Kidney (tissue), 14 donors: ENCODE measurements around the gene BTBD2. TPM values are rescaled to one million over a fixed set of nuclear protein-coding genes. Genes with fewer than 3 reads are reported as not detected.

Experiments used
- DNase-seq, 5 donors: peaks; one replicate each; pipeline ENCODE4 v3.0.0-alpha.2; 2013 to 2020
- FAIRE-seq: peaks from 2 replicates; lab custom pipeline; 2012; peaks lifted over from hg19 to GRCh38; lab: Jason Lieb, UNC
- H3K27ac ChIP-seq, 2 donors: one replicate each; pipeline ENCODE4 v1.7.0; 2013; ENCODE audit warnings: low read depth in 2 of 2, low read length in 2 of 2, inconsistent platforms in 1 of 2
- H3K27me3 ChIP-seq: one replicate; pipeline ENCODE4 v1.7.1; 2013; ENCODE audit warnings: low read length, inconsistent platforms; ENCODE audit not compliant: control insufficient read depth, insufficient read depth
- H3K36me3 ChIP-seq, 3 donors: one replicate each; pipeline versions ENCODE4 v1.7.0 to v1.7.1; 2013; ENCODE audit warnings: low read length in 3 of 3, control low read depth in 1 of 3, inconsistent platforms in 1 of 3; ENCODE audit not compliant: insufficient read depth in 3 of 3, control insufficient read depth in 2 of 3
- H3K4me1 ChIP-seq, 3 donors: one replicate each; pipeline versions ENCODE4 v1.7.0 to v1.7.1; 2013; ENCODE audit warnings: low read length in 3 of 3, inconsistent platforms in 1 of 3, low read depth in 1 of 3; ENCODE audit not compliant: control insufficient read depth in 2 of 3, insufficient read depth in 2 of 3
- H3K4me3 ChIP-seq, 3 donors: one replicate each; pipeline versions ENCODE4 v1.7.0 to v1.8.1; 2013; ENCODE audit warnings: low read length in 3 of 3, control low read depth in 1 of 3, inconsistent platforms in 1 of 3
- H3K9ac ChIP-seq, 3 donors: one replicate each; pipeline versions ENCODE4 v1.7.0 to v1.7.1; 2013; ENCODE audit warnings: low read length in 3 of 3, control low read depth in 1 of 3, inconsistent platforms in 1 of 3
- H3K9me3 ChIP-seq, 3 donors: one replicate each; pipeline versions ENCODE4 v1.7.0 to v1.7.1; 2013; ENCODE audit warnings: low read length in 3 of 3, control low read depth in 1 of 3, inconsistent platforms in 1 of 3; ENCODE audit not compliant: control insufficient read depth in 2 of 3, insufficient read depth in 1 of 3
- intact Hi-C: fragments of 100-400 bp; cut with DNase I; formaldehyde crosslinking; loops from one replicate; pipeline ENCODE4 v1.11.1; 2022
- polyA plus RNA-seq: library from polyadenylated mRNA; stranded (reverse); fragments of 350-450 nt; fragmentation: Illumina TruSeq; extraction: RNeasy Lipid Tissue Mini Kit (QIAGEN cat#74804); gene quantifications from one replicate; pipeline ENCODE4 v1.2.3, GENCODE V29; 2014; ENCODE audit warnings: low read depth, low replicate concordance; ENCODE audit not compliant: insufficient read depth
- total RNA-seq: library from RNA; stranded (reverse); fragmentation: NEBNext Ultra II Directional; extraction: Animal tissue kit (Norgen Biotek cat#: 25700); gene quantifications from one replicate; pipeline ENCODE4 v1.2.1, GENCODE V29; 2021
- TF ChIP-seq, protein P1 (sequence below): IDR thresholded peaks from 3 replicates; pipeline ENCODE4 v1.5.1; 2012; ENCODE audit warnings: mild to moderate bottlenecking, moderate library complexity, borderline replicate concordance; ENCODE audit not compliant: insufficient read depth; ENCODE audit errors: extremely low read depth
- donor health status: control.
- donor health status: control.
- donor health status: control.
- donor health status: control.
- donor health status: control.
- donor health status: DM: yes; HTN: yes; CAD: no.
- donor health status: Normal renal cell carcinoma (clear cell type).

Gene BTBD2
- total and polyA plus RNA-seq, 2 donors from 2014 or later: 57.0 to 70.3 TPM

- H3K27ac ChIP-seq: no peak overlapping the region
Observed at GRCh38 chr19:1957562-1958248, 57.8 kb downstream of the BTBD2 start.

GRCh38 chr19:1956868-1957492 lies 58.5 kb downstream of the BTBD2 start:
- peak in 1 of 5 donors; percentile 63 for DNase-seq
- TF ChIP-seq, protein P1, sequence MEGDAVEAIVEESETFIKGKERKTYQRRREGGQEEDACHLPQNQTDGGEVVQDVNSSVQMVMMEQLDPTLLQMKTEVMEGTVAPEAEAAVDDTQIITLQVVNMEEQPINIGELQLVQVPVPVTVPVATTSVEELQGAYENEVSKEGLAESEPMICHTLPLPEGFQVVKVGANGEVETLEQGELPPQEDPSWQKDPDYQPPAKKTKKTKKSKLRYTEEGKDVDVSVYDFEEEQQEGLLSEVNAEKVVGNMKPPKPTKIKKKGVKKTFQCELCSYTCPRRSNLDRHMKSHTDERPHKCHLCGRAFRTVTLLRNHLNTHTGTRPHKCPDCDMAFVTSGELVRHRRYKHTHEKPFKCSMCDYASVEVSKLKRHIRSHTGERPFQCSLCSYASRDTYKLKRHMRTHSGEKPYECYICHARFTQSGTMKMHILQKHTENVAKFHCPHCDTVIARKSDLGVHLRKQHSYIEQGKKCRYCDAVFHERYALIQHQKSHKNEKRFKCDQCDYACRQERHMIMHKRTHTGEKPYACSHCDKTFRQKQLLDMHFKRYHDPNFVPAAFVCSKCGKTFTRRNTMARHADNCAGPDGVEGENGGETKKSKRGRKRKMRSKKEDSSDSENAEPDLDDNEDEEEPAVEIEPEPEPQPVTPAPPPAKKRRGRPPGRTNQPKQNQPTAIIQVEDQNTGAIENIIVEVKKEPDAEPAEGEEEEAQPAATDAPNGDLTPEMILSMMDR: no peak
- intact Hi-C loops: no loop called here
- H3K4me3 ChIP-seq: no peak overlapping the region
- H3K9me3 ChIP-seq: no peaks in the 10 kb centered on the region
- no peak overlapping the region for H3K27ac ChIP-seq
- H3K36me3 ChIP-seq: no peaks in the 10 kb centered on the region
- H3K27me3 ChIP-seq: no peaks in the 10 kb centered on the region
- no peak for FAIRE-seq
- no peak overlapping the region for H3K9ac ChIP-seq
- H3K4me1 ChIP-seq: peaks cover 0 to 10% (median 2%) of the 10 kb centered on the region in 3 donors

More at GRCh38 chr19:1957562-1958248, 57.8 kb downstream of the BTBD2 start:
- no peak for FAIRE-seq
- no peak overlapping the region for H3K9ac ChIP-seq
- H3K4me3 ChIP-seq: no peak overlapping the region
- TF ChIP-seq, protein P1: no peak
- H3K9me3 ChIP-seq: no peaks in the 10 kb centered on the region
- intact Hi-C loops: no loop called here
- H3K36me3 ChIP-seq: no peaks in the 10 kb centered on the region
- DNase-seq: peak in 1 of 5 donors; percentile 67
- peaks cover 0 to 12% (median 4%) of the 10 kb centered on the region in 3 donors for H3K4me1 ChIP-seq
- H3K27me3 ChIP-seq: no peaks in the 10 kb centered on the region

- Histone ChIP-seq H3K9me3 (no peaks in the 10 kb centered on the region), H3K9ac (no peak overlapping the region), H3K36me3 (no peaks in the 10 kb centered on the region), H3K27ac (no peak overlapping the region), H3K4me1 (peaks cover 0 to 4% (median 0%) of the 10 kb centered on the region in 3 donors), H3K27me3 (no peaks in the 10 kb centered on the region), H3K4me3 (no peak overlapping the region)
- intact Hi-C loops: no loop called here
- FAIRE-seq (no peak), DNase-seq (no peak)
- TF ChIP-seq, protein P1: no peak
Observed at GRCh38 chr19:1956122-1956494, 59.4 kb downstream of the BTBD2 start.
